Lower leg skin (tissue), 4 donors: ENCODE data around the gene TNNI3K. TPM values are rescaled to one million over a fixed set of nuclear protein-coding genes. Genes with fewer than 3 reads are reported as not detected.

Experiments
- DNase-seq, 2 donors: peaks; one replicate each; pipeline ENCODE4 v3.0.0-alpha.2; 2019; ENCODE audit warnings: low spot score in 2 of 2
- H3K4me3 ChIP-seq: fragments of 200-600 bp; sonication (generic); 2 replicates; pipeline ENCODE4 v1.5.1; 2017; ENCODE audit warnings: mild to moderate bottlenecking, low read depth; ENCODE audit not compliant: poor library complexity, severe bottlenecking
- POLR2A ChIP-seq, 2 donors: fragments of 450-650 bp; IDR thresholded peaks; one replicate each; pipeline ENCODE4 v1.6.1; 2016 to 2017; ENCODE audit warnings: antibody characterized with exemption in 2 of 2, mild to moderate bottlenecking in 1 of 2, moderate library complexity in 1 of 2
- WGBS, 2 donors: methylation state at CpG; one replicate each; pipeline ENCODE4 v1.1.5; 2018; 5-methylcytosine and 5-hydroxymethylcytosine counted together
- intact Hi-C: fragments of 100-400 bp; cut with DNase I; formaldehyde crosslinking; loops from one replicate; pipeline ENCODE4 v1.15.0; 2023; ENCODE audit warnings: low total_unique reads
- total RNA-seq, 4 donors: library from RNA; depleted of rRNA; stranded (reverse); fragments of >200 nt; gene quantifications; one replicate each; pipeline ENCODE4 v1.1.0, GENCODE V29; 2016
- TF ChIP-seq, protein P1 (sequence below), 3 donors: fragments of 450-650 bp; IDR thresholded peaks; one replicate each; pipeline ENCODE4 v1.5.1; 2016; ENCODE audit warnings: antibody characterized with exemption in 3 of 3, mild to moderate bottlenecking in 3 of 3, moderate library complexity in 2 of 3

TNNI3K gene
- total RNA-seq, 4 donors from 2014 or later = 0.75 to 2.2 TPM; not detected in 2

DNA sequence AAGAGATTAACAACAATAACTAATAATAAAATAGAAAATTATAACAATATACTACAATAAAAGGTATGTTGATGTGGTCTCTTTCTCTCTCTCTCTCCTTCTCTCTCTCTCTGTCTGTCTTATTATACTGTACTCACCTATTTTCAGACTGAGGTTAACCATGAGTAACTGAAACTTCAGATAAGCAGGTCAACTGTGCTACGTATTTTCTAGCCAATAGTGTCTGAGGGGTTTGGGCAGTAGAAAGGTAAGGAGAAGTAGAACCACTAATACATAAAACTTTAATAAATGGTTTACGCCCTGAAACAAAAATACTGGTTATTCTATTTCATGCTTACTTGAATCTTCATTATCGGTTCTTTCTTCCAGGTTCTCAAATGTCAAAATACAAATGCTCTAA, 348.2 kb downstream of the TNNI3K start:
- 96% methylated on average over 3 of the region's 3 CpGs for WGBS, 2 donors
- H3K4me3 ChIP-seq = no peak overlapping the region
- TF ChIP-seq POLR2A (IDR thresholded peaks at IDR 0.05) = no peak
- TF ChIP-seq, protein P1, sequence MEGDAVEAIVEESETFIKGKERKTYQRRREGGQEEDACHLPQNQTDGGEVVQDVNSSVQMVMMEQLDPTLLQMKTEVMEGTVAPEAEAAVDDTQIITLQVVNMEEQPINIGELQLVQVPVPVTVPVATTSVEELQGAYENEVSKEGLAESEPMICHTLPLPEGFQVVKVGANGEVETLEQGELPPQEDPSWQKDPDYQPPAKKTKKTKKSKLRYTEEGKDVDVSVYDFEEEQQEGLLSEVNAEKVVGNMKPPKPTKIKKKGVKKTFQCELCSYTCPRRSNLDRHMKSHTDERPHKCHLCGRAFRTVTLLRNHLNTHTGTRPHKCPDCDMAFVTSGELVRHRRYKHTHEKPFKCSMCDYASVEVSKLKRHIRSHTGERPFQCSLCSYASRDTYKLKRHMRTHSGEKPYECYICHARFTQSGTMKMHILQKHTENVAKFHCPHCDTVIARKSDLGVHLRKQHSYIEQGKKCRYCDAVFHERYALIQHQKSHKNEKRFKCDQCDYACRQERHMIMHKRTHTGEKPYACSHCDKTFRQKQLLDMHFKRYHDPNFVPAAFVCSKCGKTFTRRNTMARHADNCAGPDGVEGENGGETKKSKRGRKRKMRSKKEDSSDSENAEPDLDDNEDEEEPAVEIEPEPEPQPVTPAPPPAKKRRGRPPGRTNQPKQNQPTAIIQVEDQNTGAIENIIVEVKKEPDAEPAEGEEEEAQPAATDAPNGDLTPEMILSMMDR (IDR thresholded peaks at IDR 0.05) = no peak
- no peak for DNase-seq
- intact Hi-C loops = no loop called here

DNA sequence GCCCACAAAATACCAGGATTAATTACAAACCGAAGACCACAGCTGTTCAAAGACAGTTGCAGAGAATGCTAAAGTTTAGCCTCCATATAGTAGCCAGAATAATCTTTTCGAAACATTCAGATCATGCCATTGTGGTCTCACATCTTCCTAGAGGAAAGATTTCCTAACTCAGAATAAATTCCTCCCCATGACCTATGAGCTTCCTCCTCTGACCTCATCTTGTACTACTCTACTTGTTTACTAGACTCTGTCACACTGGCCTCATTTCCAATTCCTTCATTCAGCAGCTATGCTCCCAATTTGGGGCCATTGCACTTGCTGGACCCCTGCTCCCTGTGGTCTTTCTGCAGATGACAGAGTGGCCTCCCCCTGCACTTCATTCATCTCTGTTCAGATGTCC, 349.0 kb downstream of the TNNI3K start:
- intact Hi-C loops = no loop called here
- DNase-seq = no peak
- TF ChIP-seq POLR2A (IDR thresholded peaks at IDR 0.05) = no peak
- H3K4me3 ChIP-seq = no peak overlapping the region
- WGBS, 2 donors = 67 to 78% methylated on average over 2 of the region's 2 CpGs

DNA sequence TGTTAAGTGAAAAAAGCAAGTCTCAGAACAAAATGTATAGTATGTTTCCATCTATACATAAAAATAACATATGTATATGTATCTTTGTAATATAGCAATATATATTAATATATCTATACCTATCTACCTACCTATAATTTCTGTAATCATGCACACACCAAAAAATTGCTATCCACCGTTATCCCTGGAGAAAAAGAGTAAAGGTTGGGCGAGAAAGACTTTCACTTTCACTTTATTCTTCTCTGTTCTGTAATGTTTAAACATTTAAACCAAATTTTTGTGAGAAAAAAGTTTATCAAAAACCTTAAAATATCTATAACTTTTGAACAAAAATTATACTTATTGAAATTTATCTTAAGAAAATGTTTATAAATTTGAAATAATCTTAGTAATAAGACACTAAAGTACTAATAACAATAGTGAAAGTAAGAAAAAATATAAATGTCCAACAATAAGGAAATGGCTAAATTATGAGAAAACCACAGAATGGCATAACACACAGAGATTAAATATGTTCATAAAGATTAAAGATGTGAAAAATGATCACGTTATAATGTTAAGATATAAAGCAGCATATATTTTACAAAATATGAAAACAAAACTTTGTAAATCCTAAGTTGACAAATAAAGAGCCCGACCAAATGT, 351.2 kb downstream of the TNNI3K start:
- no peak for TF ChIP-seq POLR2A (IDR thresholded peaks at IDR 0.05)
- TF ChIP-seq, protein P1 (IDR thresholded peaks at IDR 0.05) = no peak
- intact Hi-C loops = no loop called here
- no peak for DNase-seq
- WGBS, 2 donors = 74 to 79% methylated on average over 4 of the region's 4 CpGs
- H3K4me3 ChIP-seq = no peak overlapping the region

DNA sequence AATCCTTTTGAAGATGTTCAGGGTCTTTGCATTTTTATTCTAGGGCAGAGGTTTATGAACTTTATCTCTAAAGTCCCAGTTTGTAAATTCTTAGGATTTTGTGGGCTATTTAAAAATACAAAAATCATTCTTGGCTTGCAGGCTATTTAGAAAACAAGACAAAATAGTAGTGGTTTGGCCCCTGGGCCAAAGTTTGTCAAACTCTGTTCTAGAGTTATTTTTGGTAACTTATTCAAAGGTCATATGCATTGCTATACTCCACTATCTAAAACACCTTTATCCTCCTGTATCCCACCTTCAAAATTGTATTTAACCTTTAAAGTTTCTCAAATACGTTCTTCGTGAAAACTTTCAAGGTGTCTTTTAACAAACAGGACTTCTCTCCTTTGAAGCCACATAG, 352.7 kb downstream of the TNNI3K start:
- no peak for DNase-seq
- WGBS, 2 donors = 92 to 95% methylated on average over 2 of the region's 2 CpGs
- H3K4me3 ChIP-seq = no peak overlapping the region
- intact Hi-C loops = no loop called here
- no peak for TF ChIP-seq POLR2A (IDR thresholded peaks at IDR 0.05)
- TF ChIP-seq, protein P1 (IDR thresholded peaks at IDR 0.05) = no peak

DNA sequence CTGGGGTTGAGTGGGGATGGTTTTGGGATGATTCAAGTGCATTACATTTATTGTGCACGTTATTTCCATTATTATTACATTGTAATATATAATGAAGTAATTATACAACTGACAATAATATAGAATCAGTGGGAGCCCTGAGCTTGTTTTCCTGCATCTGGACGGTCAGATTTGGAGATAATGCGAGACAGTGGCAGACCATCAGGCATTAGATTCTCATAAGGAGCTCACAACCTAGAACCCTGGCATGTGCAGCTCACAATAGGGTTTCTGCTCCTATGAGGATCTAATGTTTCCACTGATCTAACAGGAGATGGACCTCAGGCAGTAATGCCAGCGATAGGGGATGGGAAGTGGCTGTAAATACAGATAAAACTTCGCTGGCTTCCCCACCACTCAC, 355.1 kb downstream of the TNNI3K start:
- intact Hi-C loops = no loop called here
- H3K4me3 ChIP-seq = no peak overlapping the region
- TF ChIP-seq, protein P1 (IDR thresholded peaks at IDR 0.05) = no peak
- no peak for TF ChIP-seq POLR2A (IDR thresholded peaks at IDR 0.05)
- no peak for DNase-seq
- WGBS, 2 donors = 74 to 76% methylated on average over 5 of the region's 5 CpGs

DNA sequence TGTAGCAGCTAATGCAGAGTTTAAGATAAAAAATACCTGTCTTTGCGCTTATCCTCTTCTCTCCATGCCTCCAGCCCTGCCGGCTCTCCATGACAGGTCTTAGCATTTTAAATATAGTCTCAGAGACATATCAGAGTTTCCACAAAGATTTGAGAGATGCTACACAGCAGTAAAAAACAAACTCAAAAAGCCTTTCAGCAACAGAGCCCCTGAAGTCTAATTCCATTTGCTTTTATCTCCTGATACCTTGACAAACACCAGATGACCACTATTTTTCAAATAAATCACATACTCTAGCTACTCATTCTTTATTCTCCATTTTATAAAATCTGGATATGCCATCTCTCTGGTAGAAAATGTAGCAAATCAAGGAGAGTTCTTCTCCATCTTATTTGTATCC, 356.8 kb downstream of the TNNI3K start:
- no peak overlapping the region for H3K4me3 ChIP-seq
- TF ChIP-seq, protein P1 (IDR thresholded peaks at IDR 0.05) = no peak
- TF ChIP-seq POLR2A (IDR thresholded peaks at IDR 0.05) = no peak
- DNase-seq = no peak
- WGBS, 2 donors = 68 to 70% methylated on average over 2 of the region's 2 CpGs
- intact Hi-C loops = no loop called here
